ENCODE results near the gene RBM39. TPM values are rescaled to one million over a fixed set of nuclear protein-coding genes. Genes with fewer than 3 reads are reported as not detected.

Gene RBM39
- total and polyA plus RNA-seq, 2 of the 13 experiments (the other 11 are each of a cell fraction or from before 2014, with no cell fraction given) = 788 to 920 TPM

DNA sequence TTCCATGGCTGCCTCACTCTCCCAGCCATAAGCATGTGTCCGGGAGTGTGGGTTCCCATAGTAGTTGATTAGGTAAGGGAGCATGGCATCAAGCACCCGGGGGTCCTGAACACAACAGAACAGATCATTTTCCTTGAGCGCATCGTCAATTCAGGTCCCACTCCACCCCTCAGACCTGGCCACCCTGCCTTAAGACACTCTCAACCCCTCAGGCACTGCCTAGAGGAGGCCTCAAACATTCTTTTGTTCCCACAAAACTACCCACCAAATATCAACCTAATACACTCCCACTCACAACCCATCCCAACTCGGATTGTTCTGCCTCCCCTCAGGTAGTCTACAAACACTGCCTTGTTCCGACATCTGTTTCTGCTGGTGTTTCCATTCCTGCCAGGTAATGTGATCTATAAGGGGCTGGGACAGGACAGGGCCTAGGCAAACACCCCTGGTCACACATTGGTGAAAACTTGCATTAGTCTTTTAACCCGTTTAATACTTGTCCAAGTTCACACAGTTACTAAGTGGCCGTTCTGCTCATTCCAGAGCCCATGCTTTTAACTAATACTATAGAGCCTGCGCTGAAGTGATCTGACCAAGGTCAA lies 44.3 kb downstream of the RBM39 start (continued):
- TF ChIP-seq, protein P1, sequence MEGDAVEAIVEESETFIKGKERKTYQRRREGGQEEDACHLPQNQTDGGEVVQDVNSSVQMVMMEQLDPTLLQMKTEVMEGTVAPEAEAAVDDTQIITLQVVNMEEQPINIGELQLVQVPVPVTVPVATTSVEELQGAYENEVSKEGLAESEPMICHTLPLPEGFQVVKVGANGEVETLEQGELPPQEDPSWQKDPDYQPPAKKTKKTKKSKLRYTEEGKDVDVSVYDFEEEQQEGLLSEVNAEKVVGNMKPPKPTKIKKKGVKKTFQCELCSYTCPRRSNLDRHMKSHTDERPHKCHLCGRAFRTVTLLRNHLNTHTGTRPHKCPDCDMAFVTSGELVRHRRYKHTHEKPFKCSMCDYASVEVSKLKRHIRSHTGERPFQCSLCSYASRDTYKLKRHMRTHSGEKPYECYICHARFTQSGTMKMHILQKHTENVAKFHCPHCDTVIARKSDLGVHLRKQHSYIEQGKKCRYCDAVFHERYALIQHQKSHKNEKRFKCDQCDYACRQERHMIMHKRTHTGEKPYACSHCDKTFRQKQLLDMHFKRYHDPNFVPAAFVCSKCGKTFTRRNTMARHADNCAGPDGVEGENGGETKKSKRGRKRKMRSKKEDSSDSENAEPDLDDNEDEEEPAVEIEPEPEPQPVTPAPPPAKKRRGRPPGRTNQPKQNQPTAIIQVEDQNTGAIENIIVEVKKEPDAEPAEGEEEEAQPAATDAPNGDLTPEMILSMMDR (CRISPR knock-in tag; IDR thresholded peaks at IDR 0.05) = 0 out of 2 replicates have a peak, but pooled peaks have one; percentile 12
- TF ChIP-seq ELF3 (CRISPR knock-in tag; IDR thresholded peaks at IDR 0.05) (no peak), ZSCAN22 (CRISPR knock-in tag; IDR thresholded peaks at IDR 0.05) (no peak), HOXA7 (CRISPR knock-in tag; IDR thresholded peaks at IDR 0.05) (no peak), SMAD1 (CRISPR knock-in tag; IDR thresholded peaks at IDR 0.05; ENCODE audit: borderline replicate concordance, low read depth) (no peak), ZFP36L2 (CRISPR knock-in tag; IDR thresholded peaks at IDR 0.05) (no peak), HMGA1 (CRISPR knock-in tag; conservative IDR thresholded peaks at IDR 0.05) (no peak), NFE2L1 (CRISPR knock-in tag; IDR thresholded peaks at IDR 0.05; ENCODE audit: borderline replicate concordance) (no peak), ZNF343 (CRISPR knock-in tag; IDR thresholded peaks at IDR 0.05) (no peak)
- TF ChIP-seq, protein P2, sequence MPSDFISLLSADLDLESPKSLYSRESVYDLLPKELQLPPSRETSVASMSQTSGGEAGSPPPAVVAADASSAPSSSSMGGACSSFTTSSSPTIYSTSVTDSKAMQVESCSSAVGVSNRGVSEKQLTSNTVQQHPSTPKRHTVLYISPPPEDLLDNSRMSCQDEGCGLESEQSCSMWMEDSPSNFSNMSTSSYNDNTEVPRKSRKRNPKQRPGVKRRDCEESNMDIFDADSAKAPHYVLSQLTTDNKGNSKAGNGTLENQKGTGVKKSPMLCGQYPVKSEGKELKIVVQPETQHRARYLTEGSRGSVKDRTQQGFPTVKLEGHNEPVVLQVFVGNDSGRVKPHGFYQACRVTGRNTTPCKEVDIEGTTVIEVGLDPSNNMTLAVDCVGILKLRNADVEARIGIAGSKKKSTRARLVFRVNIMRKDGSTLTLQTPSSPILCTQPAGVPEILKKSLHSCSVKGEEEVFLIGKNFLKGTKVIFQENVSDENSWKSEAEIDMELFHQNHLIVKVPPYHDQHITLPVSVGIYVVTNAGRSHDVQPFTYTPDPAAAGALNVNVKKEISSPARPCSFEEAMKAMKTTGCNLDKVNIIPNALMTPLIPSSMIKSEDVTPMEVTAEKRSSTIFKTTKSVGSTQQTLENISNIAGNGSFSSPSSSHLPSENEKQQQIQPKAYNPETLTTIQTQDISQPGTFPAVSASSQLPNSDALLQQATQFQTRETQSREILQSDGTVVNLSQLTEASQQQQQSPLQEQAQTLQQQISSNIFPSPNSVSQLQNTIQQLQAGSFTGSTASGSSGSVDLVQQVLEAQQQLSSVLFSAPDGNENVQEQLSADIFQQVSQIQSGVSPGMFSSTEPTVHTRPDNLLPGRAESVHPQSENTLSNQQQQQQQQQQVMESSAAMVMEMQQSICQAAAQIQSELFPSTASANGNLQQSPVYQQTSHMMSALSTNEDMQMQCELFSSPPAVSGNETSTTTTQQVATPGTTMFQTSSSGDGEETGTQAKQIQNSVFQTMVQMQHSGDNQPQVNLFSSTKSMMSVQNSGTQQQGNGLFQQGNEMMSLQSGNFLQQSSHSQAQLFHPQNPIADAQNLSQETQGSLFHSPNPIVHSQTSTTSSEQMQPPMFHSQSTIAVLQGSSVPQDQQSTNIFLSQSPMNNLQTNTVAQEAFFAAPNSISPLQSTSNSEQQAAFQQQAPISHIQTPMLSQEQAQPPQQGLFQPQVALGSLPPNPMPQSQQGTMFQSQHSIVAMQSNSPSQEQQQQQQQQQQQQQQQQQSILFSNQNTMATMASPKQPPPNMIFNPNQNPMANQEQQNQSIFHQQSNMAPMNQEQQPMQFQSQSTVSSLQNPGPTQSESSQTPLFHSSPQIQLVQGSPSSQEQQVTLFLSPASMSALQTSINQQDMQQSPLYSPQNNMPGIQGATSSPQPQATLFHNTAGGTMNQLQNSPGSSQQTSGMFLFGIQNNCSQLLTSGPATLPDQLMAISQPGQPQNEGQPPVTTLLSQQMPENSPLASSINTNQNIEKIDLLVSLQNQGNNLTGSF (CRISPR knock-in tag; IDR thresholded peaks at IDR 0.05) = no peak
- TF ChIP-seq, protein P3, sequence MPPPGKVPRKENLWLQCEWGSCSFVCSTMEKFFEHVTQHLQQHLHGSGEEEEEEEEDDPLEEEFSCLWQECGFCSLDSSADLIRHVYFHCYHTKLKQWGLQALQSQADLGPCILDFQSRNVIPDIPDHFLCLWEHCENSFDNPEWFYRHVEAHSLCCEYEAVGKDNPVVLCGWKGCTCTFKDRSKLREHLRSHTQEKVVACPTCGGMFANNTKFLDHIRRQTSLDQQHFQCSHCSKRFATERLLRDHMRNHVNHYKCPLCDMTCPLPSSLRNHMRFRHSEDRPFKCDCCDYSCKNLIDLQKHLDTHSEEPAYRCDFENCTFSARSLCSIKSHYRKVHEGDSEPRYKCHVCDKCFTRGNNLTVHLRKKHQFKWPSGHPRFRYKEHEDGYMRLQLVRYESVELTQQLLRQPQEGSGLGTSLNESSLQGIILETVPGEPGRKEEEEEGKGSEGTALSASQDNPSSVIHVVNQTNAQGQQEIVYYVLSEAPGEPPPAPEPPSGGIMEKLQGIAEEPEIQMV (CRISPR knock-in tag; IDR thresholded peaks at IDR 0.05; ENCODE audit: low read depth) = no peak
- TF ChIP-seq, protein P4, sequence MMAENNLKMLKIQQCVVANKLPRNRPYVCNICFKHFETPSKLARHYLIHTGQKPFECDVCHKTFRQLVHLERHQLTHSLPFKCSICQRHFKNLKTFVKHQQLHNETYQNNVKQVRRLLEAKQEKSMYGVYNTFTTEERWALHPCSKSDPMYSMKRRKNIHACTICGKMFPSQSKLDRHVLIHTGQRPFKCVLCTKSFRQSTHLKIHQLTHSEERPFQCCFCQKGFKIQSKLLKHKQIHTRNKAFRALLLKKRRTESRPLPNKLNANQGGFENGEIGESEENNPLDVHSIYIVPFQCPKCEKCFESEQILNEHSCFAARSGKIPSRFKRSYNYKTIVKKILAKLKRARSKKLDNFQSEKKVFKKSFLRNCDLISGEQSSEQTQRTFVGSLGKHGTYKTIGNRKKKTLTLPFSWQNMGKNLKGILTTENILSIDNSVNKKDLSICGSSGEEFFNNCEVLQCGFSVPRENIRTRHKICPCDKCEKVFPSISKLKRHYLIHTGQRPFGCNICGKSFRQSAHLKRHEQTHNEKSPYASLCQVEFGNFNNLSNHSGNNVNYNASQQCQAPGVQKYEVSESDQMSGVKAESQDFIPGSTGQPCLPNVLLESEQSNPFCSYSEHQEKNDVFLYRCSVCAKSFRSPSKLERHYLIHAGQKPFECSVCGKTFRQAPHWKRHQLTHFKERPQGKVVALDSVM (CRISPR knock-in tag; IDR thresholded peaks at IDR 0.05) = no peak
- TF ChIP-seq, protein P5, sequence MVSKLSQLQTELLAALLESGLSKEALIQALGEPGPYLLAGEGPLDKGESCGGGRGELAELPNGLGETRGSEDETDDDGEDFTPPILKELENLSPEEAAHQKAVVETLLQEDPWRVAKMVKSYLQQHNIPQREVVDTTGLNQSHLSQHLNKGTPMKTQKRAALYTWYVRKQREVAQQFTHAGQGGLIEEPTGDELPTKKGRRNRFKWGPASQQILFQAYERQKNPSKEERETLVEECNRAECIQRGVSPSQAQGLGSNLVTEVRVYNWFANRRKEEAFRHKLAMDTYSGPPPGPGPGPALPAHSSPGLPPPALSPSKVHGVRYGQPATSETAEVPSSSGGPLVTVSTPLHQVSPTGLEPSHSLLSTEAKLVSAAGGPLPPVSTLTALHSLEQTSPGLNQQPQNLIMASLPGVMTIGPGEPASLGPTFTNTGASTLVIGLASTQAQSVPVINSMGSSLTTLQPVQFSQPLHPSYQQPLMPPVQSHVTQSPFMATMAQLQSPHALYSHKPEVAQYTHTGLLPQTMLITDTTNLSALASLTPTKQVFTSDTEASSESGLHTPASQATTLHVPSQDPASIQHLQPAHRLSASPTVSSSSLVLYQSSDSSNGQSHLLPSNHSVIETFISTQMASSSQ (IDR thresholded peaks at IDR 0.05; ENCODE audit: low read depth) = no peak
- TF ChIP-seq, protein P5 (CRISPR knock-in tag; IDR thresholded peaks at IDR 0.05; ENCODE audit: borderline replicate concordance) = no peak
